Epidermal melanocyte (primary cell): ENCODE data around the gene KDELR3.
A peak's percentile ranks its signal among the peaks of the same experiment; 100 is the strongest.

Experiments used
- DNase-seq: peaks from one replicate; pipeline ENCODE4 v3.0.0; 2011; ENCODE audit warnings: low spot score; ENCODE audit not compliant: insufficient read length

The KDELR3 gene

DNA sequence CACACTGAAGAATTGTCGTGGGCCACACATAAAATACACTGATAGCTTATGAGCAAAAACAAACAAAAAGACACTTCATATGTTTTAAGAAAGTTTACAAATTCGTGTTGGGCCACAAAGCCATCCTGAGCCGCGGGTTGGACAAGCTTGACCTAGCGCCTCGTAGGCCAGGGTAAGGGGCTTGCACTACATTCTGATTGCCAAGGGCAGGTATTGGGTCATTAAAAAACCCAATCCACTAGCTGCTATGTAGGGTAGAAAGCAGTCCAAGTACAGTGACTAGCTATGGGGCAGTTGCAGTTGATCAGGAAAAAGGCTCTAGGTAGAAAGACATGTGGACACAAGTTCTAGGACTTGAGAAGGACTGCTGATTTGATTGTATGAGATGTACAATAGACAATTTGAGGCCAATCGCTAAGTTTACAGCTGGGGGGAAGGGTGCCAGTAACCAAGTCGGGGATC lies 14.0 kb downstream of the KDELR3 start:
- no peak for DNase-seq

DNA sequence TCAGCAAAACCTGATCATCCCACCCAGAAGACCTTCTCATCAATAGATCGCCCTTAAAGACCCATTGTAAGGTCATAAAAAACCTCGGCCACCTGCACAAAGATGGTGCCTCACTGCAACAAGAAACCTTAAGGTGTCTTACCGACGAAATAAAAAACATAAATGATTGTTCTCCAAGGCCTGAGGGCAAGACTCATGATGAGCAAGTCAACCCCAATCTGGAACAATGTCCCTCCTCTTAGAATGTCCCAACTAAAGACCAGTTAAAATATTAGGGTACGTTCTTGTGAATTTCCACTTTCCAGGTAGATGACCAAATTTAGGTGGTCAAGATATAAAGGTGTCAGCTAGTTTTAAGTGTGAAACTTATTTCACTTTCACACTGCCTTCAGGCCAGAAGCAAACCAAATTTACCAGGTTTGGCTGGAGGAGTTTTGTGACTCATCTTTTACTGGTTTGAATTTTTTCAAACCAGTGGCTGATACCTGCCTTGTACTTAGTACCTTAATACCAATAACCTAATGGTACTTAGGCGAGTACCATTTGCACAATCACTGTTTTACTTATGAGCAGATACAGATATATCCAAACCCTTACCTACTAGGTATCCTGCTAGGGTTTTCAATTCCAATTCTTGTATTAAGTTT lies 14.9 kb downstream of the KDELR3 start:
- DNase-seq = no peak

DNA sequence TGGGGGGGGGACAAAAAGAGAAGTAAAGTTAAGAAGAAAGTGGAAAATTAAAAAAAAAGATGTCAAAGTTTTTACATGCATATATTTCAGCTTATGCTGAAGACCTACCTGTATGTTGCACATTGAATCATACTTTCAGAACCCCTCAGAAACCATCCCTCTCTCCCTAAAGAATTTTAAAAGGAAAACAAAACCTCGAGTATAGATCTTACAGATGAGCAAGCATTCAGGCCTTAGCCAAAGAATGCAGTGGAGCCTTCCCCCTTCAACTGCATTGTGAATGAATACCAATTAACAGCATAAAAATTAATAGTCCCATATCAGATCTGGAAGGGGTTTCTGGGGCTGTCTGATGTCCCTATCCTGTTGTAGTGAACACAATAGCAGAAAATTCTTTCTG lies 16.3 kb downstream of the KDELR3 start:
- no peak for DNase-seq

DNA sequence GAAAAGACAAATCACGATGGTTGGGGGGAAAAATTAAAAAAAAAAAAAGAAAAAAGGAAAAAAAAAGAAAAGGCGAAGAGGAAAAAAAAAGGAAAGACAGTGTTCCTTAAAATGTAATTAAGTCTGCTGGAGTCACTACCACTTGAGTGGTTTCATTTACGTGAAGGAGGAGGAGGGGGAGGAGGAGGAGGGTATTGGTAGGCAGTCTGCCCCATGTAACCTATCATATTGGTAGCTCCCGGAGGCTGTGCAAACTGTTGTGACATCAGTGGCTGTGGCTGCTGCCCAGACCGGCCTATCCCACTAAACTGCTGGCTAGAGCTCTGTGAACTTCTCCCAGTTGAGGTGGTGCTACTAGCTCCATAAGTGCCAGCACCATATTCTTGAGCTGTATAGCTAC lies 17.9 kb downstream of the KDELR3 start:
- DNase-seq = no peak

DNA sequence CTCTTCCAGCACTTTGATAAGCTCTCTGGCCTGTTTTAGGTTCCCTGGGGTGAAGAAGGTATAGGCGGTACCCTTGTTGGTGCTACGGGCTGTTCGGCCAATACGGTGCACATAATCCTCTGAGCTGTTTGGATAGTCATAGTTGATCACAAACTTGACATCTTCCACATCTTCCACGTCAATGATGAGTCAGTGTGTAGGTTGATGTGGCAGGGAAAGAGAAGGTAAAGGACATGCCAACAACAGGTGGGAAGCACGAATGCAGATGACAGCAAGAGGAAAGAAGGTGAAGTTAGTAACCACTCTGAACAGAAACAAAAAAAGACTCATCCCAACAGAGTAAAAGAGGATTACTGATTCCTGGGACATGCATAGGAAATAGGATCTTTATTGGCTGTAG lies 20.1 kb downstream of the KDELR3 start:
- no peak for DNase-seq

DNA sequence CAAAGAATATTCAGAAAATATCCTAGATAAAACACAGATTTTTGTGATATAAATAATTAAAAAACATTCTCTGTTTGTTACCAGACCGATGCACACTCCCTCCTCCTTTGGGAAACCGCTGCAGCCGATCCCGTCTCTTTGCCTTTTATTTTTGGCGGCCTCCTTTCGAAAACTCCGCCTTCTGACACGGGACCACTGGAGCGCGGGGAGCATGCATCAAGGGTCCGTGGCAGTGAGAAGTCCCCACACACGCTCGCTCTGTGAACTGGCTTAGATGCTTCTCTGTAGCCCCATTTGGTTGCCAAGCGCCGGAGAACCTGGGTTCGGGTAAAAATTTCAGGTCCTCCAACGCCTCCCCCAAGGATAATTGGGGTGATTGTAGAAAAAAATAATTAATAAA lies 21.2 kb downstream of the KDELR3 start:
- DNase-seq = no peak

DNA sequence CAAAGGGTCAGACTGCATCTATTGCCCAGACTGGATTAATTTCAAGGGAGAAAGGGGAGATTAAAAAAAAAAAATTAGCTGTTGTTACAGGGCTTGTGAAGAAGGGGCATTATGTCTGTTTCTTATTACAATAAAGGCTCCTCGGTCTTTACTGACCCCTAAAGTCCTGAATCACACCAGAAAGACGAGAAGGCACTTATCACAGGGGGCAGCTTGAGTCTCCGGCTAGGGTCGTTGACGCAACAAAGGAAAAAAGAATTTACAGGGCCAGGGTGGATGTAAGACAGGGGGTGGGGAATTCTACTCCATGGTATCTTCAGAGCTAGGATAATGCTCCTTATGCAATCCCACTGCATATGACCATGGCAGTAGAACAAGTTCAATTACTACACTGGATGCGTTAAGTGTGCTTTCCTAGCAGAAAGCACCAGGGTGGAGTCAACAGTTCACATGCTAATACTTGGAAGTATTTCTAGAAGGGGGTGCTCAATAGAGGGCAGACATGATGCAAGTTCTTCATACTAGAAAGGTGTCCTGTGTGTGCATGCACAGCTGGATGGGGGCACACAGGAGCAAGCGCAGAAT lies 21.8 kb downstream of the KDELR3 start:
- DNase-seq = no peak

DNA sequence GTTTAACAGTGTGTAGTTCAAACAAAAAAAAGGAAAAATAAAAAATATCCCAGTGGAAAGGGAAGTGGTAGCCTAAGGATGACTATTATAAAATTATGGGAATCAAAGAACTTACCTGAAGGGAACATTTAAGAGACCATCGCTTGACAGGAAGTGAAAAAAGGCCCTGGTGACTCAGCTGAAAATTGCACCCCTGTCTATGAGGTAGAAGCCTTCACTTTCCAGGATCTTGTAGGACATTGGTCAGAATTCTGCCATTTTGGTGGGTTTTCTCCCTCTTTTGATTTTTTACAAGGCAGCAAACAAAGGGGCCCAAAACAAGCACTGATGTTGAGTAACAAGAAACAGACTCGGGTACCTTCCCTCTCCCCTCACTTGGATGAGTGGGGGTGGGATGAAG lies 22.6 kb downstream of the KDELR3 start:
- no peak for DNase-seq

DNA sequence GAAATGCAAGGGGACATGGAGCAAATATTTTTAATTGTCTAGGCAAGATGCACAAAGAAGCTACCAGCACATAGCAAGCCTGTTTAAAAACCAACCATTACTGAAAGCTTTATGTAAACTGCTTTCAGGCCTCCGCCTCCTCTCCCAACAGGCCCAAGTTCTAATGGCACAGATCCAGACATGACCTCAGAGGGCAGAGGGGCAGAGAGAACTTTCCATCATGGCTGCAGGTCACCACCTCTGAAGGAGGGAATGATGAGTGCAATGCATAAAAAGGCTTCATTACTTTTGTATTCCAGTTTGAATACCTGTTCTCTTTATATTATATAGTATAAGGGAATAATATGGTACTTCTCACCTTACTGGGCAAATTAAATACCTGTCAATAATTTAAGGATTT lies 23.0 kb downstream of the KDELR3 start:
- no peak for DNase-seq

DNA sequence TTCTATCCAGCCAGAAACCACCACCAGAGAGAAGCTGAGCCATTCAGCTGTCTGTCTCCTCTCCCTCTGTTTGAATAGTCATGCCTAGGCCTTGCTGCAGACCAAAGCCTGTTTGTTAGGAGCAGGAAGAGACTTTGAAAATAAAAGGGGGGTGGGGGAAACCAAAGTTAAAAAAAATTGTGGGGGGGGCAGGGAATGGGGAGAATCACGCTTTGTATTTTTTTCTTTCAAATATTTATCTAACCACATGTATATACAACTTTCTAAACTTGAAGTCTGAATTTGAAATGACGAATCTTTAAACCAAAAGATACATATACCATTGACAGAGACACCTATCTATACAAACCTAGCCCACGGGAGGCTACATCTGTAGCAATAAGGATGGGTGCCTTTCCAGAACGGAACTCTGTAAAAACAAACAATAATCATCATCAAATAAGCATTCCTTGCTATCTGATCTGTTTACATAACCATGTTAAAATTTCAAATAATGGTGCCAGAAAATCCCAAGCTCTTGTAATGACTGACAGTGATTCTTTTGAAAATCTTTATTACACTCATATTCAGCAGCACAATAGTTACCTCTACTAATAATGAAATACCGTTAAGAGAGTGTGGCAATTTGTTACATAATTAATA lies 23.9 kb downstream of the KDELR3 start:
- no peak for DNase-seq

DNA sequence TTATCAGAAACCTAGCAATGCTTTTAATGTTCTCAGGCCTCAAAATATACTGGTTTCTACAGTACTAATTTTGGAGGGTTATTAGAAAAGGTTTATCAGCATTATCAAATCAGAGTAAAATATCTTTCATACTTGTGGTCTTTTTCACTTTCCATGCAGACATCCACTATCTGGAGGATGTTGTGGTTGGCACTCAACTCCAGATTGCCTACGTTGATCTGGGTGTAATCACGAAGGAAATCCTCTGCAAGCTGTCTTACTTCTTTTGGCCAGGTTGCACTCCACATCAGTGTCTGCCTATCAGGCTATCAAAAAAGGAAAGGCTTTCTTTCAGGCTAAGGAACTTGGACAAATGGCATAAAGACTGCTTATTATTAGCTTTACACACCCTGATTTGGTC lies 26.6 kb downstream of the KDELR3 start:
- DNase-seq = no peak

DNA sequence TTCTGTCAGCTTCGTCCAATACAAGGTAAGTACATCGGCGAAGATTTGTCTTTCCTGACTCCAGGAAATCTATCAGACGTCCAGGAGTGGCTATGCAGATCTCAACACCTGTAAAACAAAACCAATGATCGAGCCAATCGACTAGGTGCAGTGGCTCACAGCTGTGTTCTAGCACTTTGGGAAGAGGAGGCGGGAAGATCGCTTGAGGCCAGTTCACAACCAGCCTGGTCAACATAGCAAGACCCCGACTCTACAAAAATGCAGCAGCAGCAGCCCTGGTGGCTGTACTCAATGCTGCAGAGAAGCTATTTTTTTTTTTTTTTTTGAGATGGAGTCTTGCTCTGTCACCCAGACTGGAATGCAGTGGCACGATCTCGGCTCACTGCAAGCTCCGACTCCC lies 27.0 kb downstream of the KDELR3 start:
- DNase-seq = no peak

DNA sequence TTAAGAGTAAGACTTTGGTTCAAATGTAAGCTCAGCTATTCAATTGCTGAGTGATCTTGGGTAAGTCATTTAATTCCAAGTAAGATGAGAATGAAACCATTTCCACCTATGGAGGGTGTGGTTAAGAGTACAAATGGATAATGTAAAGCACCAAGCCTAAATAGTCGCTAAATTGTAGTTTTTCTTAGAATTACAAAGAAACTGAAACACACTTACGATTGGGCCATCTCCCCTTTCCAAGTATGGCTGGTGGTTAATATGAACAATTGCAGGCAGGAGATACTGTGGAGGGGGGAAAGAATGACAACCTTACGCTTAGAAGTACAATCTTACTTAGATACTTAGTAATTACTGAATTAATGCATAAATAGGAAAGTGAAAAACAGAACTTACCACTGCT lies 30.0 kb downstream of the KDELR3 start:
- no peak for DNase-seq

DNA sequence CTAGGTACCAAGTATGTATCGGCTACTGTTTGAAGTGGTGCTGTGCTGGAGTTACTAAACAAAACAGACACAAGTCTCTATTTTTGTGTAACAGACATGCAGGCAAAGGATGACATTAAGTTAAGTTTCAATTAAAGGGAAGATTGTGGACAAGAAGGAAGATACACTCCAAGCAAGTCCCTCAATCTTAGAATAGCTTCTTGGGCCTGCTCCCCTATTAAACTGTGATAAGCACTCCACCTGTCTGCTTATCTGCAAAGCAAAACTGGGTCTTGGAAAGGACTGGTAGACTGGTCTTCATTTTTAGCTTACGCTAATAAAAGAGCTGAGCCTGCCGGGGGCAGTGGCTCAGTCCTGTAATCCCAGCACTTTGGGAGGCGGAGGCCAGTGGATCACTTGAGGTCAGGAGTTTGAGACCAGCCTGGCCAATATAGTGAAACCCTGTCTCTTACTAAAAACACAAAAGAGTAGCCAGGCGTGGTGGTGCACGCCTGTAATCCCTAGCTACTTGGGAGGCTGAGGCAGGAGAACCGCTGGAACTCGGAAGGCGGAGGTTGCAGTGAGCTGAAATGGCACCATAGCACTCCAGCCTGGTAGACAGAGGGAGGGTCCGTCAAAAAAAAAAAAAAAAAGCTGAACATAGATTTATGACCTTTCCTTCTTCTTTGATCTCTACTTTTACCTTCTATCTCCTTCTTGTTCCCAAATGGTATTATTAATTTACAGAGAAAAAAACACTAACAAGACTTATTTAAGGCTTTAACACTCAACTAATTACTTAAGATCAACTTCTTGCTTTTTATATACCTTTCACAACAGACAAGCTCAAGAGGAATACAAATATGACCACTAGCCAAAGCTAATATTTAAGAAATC lies 34.1 kb downstream of the KDELR3 start:
- no peak for DNase-seq

DNA sequence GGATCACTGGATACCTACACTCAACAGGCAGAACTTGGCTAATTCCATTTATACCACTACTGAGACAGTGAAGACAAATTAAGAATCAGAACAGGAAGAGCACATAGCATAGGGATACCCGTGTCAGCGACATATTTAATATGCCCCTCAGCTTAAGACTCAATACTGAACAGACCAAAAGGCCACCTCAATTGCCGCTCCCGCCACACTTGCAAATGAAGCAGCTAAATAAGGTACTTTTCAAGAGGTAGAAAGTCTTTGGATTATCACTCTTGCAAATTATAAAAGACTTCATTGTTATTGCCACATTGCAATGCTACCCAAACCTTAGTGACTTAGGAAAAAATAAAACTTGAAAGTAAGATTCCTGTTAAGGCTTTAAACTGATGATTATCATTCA lies 35.1 kb downstream of the KDELR3 start:
- DNase-seq = no peak

DNA sequence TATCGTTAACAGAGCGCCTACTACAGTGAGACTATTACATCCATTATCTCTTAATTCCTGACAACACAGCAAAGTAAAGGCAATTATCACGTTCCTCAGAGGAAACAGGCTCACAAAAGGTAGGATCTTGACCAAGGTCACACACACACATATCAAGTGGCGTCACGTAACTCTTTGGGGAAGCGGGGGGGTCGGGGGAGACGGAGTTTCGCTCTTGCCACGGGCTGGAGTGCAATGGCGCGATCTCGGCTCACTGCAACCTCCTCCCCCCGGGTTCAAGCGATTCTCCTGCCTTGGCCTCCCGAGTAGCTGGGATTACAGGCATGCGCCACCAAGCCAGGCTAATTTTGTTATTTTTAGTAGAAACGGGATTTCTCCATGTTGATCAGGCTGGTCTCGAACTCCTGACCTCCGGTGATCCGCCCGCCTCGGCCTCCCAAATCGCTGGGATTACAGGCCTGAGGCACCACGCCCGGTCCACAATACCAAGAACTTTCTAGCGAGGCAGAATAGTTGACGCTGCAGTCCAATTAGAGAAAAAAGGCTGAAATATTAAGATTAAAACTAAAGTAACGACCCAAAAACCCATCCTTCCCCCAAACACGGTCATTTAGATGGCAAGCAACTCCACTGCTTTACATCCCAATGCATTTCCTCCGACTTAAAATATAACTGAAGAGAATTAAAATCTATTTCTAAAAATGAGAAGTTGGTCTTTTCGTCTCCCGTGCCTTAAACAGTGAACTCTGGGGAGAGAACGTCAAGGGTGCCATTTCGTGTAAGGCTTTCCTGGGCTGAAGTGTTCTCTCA lies 37.0 kb downstream of the KDELR3 start:
- no peak for DNase-seq

DNA sequence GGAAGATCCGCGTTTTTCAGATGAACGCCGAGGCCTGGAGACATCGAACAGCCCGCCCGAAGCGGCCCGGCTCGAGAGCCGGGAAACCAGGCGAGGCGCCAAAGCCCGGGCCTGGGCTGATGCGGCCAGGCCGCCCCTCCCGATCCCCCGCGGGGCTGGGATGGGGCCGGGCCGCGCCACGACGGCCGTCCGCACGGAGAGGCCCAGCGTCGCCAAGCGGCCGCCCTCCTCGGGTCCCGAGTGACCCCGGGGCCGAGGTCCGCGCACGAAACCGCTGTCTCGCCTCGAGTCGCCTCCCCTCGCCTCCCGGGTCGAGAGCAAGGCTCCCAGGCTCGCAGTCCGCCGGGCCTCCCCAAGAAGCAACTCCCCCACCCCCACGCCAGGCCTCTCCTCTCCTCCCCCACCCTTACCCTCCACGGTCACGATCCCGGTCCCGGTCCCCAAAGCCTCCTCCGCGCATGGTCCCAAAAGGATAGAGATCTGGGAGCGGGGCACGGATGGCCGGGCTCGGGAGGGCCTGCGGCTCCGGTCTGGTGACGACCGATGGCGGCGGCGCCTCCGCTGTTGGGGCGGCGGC lies 37.7 kb downstream of the KDELR3 start:
- DNase-seq = peak; percentile 53

DNA sequence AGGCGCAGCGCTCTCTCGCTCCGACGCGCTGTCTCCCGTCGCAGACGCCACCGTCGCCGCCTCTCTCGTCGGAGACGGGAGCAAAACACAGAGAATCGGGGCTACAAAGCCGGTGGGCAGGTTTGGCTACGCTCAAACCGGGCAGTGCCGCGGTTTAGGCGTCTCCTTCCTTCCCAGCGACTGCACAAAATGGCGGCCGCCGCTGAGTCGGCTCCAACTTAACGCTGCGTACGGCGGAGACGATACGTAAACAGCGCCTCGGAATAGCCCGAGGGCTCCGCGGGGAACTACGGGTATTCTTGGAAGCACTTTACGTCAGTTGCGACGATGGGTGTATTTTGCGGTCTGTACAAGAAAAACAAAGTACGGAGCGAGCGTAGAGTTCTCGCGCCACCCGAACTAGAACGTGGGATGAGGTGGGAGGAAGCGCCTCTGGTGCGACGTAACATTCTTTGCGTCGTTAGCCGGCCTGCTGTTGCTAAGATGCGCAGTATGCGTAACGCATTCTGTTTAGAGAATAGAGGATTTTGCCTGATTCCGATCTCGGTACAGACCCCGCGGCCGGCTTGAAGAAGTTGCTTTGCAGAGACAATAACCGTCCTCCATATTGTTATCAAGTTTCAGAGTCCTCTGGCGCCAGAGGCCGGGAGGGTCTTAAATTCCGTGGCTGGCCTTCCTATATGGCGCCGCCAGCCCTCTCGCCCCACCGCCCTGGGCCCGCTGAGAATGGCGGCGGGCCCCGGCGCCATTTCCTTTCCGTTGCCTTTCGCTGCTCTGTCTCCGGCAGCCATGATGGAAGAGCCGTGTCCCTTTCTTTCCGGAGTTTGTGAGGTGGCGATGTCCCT lies 38.4 kb downstream of the KDELR3 start, which contains the start of gene DDX17:
Gene DDX17 (minus strand): TSS at position 194 of the 845 bp plus-strand sequence.
- peak; percentile 94 for DNase-seq

DNA sequence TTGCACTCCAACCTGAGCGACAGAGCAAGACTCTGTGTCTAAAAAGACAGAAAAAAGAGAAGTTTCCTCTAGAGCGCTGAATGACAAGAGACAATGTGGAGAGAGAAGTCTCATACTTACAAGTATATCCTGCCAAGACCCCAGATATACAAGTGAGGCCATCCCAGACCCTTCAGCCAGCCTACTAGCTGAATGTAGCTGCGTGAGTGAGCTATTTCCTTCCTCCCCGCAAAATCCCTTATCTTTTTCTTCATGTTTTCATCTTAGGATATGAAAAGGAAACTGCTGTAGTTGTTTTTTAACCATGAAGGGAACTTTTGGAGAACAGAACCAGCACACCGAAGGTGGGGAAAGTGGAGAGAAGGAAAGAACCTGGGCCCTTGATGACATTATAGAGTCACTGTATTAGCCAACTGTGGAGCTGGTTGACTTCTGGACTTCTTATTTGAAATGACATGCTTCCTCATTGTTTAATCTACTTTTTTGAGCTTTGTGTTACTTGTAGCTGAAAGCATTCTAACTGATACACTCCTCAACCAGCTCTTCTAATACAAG lies 42.6 kb downstream of the KDELR3 start:
- DNase-seq = no peak

DNA sequence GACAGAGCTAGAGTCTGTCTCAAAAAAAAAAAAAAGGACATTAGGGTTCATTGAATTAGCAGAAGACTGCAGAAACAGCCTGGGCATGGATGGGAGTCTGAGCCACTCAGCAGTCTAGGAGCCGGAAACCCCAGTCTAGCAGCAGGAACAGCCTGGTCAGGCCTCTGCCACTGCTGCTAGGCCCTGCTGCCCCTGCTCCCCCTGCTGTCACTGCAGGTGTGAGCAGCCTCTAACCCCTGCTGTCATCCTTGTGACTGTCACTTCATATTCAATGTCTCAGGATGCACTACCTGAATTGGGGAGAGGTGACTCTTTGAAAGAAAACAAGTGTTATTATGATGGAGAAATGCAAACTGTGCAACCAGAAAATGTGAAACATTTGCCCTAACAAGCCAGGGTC lies 45.2 kb downstream of the KDELR3 start:
- DNase-seq = no peak
